HepG2 (cell line): Measurements from ENCODE around the gene DENND2D. TPM values are rescaled to one million over a fixed set of nuclear protein-coding genes. Genes with fewer than 3 reads are reported as not detected.

Source experiments
- ARID2 ChIP-seq: sonication (generic); formaldehyde crosslinking; IDR thresholded peaks from 2 replicates; pipeline ENCODE4 v1.8.1; 2022; ENCODE audit warnings: mild to moderate bottlenecking, missing genetic modification reagents, borderline replicate concordance
- ATF2 ChIP-seq: sonication (generic); formaldehyde crosslinking; IDR thresholded peaks from 2 replicates; pipeline ENCODE4 v1.4.0; 2020; ENCODE audit warnings: missing genetic modification reagents
- BORCS8-MEF2B ChIP-seq: sonication (generic); formaldehyde crosslinking; IDR thresholded peaks from 2 replicates; pipeline ENCODE4 v1.8.0; 2022; ENCODE audit warnings: mild to moderate bottlenecking, missing genetic modification reagents
- CENPBD1 ChIP-seq: sonication (generic); formaldehyde crosslinking; IDR thresholded peaks from 2 replicates; pipeline ENCODE4 v1.8.0; 2022; ENCODE audit warnings: missing genetic modification reagents, low read depth, mild to moderate bottlenecking, borderline replicate concordance
- DZIP1 ChIP-seq: sonication (generic); formaldehyde crosslinking; IDR thresholded peaks from 2 replicates; pipeline ENCODE4 v1.5.0; 2020; ENCODE audit warnings: mild to moderate bottlenecking, missing genetic modification reagents
- FOXJ3 ChIP-seq: sonication (generic); formaldehyde crosslinking; IDR thresholded peaks from 2 replicates; pipeline ENCODE4 v1.4.0; 2020; ENCODE audit warnings: missing genetic modification reagents, mild to moderate bottlenecking, borderline replicate concordance
- HIC2 ChIP-seq: sonication (generic); formaldehyde crosslinking; IDR thresholded peaks from 2 replicates; pipeline ENCODE4 v1.9.0; 2022; ENCODE audit warnings: low read depth, missing genetic modification reagents
- NONO ChIP-seq, 2 experiments: fragments of 450-650 bp in 1 of 2; sonication (generic) in 1 of 2; formaldehyde crosslinking in 1 of 2; IDR thresholded peaks in 1 of 2; conservative IDR thresholded peaks in 1 of 2; 2 replicates each; pipeline versions ENCODE4 v1.6.1 to v1.8.0; 2017 to 2022; ENCODE audit warnings: mild to moderate bottlenecking in 1 of 2, missing genetic modification reagents in 1 of 2, moderate library complexity in 1 of 2
- NRL ChIP-seq: sonication (generic); formaldehyde crosslinking; IDR thresholded peaks from 2 replicates; pipeline ENCODE4 v1.5.0; 2020; ENCODE audit warnings: missing genetic modification reagents, mild to moderate bottlenecking, moderate library complexity, borderline replicate concordance
- SUZ12 ChIP-seq: fragments of 150-350 bp; IDR thresholded peaks from 2 replicates; pipeline ENCODE4 v1.6.1; 2014; ENCODE audit warnings: low read depth, low read length
- TEAD2 ChIP-seq: sonication (generic); formaldehyde crosslinking; IDR thresholded peaks from 2 replicates; pipeline ENCODE4 v1.9.0; 2021; ENCODE audit warnings: missing genetic modification reagents
- ZBTB3 ChIP-seq: sonication (generic); formaldehyde crosslinking; IDR thresholded peaks from 2 replicates; pipeline ENCODE4 v1.4.0; 2020; ENCODE audit warnings: low read depth, mild to moderate bottlenecking, moderate library complexity, missing genetic modification reagents, borderline replicate concordance
- ZBTB38 ChIP-seq: sonication (generic); formaldehyde crosslinking; IDR thresholded peaks from 2 replicates; pipeline ENCODE4 v1.5.1; 2020; ENCODE audit warnings: mild to moderate bottlenecking, missing genetic modification reagents
- ZEB1 ChIP-seq: IDR thresholded peaks from 2 replicates; pipeline ENCODE4 v1.6.1; 2012; ENCODE audit warnings: mild to moderate bottlenecking, low read depth, inconsistent platforms; ENCODE audit not compliant: insufficient replicate concordance
- ZFP82 ChIP-seq: sonication (generic); formaldehyde crosslinking; IDR thresholded peaks from 2 replicates; pipeline ENCODE4 v1.5.1; 2020; ENCODE audit warnings: mild to moderate bottlenecking, missing genetic modification reagents, borderline replicate concordance
- ZNF337 ChIP-seq: sonication (generic); formaldehyde crosslinking; IDR thresholded peaks from 2 replicates; pipeline ENCODE4 v1.5.1; 2020; ENCODE audit warnings: missing genetic modification reagents, low read depth, mild to moderate bottlenecking, borderline replicate concordance
- ZNF556 ChIP-seq: sonication (generic); formaldehyde crosslinking; IDR thresholded peaks from 2 replicates; pipeline ENCODE4 v1.4.0; 2020; ENCODE audit warnings: mild to moderate bottlenecking, missing genetic modification reagents, borderline replicate concordance
- polyA plus RNA-seq, 8 experiments: library from polyadenylated mRNA; depleted of rRNA in 3 of 8; stranded (reverse) in 7 of 8; unstranded in 1 of 8; fragments of >200 nt; fragmentation: Illumina TruSeq in 4 of 8; extraction: Trizol in 4 of 8; gene quantifications; 2 replicates each; pipeline versions ENCODE4 v1.2.1 to v1.2.3, GENCODE V29; 2011 to 2016; ENCODE audit warnings: low read depth in 4 of 8, missing spikeins in 1 of 8, mixed read lengths in 1 of 8; ENCODE audit not compliant: insufficient read depth in 1 of 8
- total RNA-seq, 5 experiments: library from RNA; depleted of rRNA; stranded (reverse); fragments of >200 nt; fragmentation: Illumina TruSeq; extraction: Trizol; gene quantifications; 2 replicates each; pipeline ENCODE4 v1.2.3, GENCODE V29; 2016; ENCODE audit warnings: low read depth in 1 of 5
- TF ChIP-seq, protein P1 (sequence below): sonication (generic); formaldehyde crosslinking; IDR thresholded peaks from 2 replicates; pipeline ENCODE4 v1.4.0; 2020; ENCODE audit warnings: mild to moderate bottlenecking, low read depth, missing genetic modification reagents
- TF ChIP-seq, protein P2 (sequence below): sonication (generic); formaldehyde crosslinking; IDR thresholded peaks from 2 replicates; pipeline ENCODE4 v1.4.0; 2020; ENCODE audit warnings: mild to moderate bottlenecking, missing genetic modification reagents

DENND2D gene
- total and polyA plus RNA-seq, 2 of the 13 experiments (the other 11 are each of a cell fraction or from before 2014, with no cell fraction given) = 0.04 TPM; not detected in 1

- TF ChIP-seq ATF2 (CRISPR knock-in tag) (0 out of 2 replicates have a peak, but pooled peaks have one; percentile 23), DZIP1 (CRISPR knock-in tag) (no peak), NONO (IDR thresholded peaks at IDR 0.05) (no peak), NONO (CRISPR knock-in tag; conservative IDR thresholded peaks at IDR 0.05) (no peak), HIC2 (CRISPR knock-in tag) (no peak), ZNF337 (CRISPR knock-in tag) (no peak), ZBTB38 (CRISPR knock-in tag) (no peak), SUZ12 (no peak), ZFP82 (no peak), ZEB1 (no peak), NRL (CRISPR knock-in tag) (no peak), TEAD2 (CRISPR knock-in tag) (no peak), ARID2 (CRISPR knock-in tag) (no peak), ZBTB3 (CRISPR knock-in tag) (no peak), BORCS8-MEF2B (no peak), CENPBD1 (no peak), ZNF556 (CRISPR knock-in tag) (no peak), FOXJ3 (CRISPR knock-in tag) (no peak)
- TF ChIP-seq, protein P1, sequence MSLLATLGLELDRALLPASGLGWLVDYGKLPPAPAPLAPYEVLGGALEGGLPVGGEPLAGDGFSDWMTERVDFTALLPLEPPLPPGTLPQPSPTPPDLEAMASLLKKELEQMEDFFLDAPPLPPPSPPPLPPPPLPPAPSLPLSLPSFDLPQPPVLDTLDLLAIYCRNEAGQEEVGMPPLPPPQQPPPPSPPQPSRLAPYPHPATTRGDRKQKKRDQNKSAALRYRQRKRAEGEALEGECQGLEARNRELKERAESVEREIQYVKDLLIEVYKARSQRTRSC (CRISPR knock-in tag) = no peak
- TF ChIP-seq, protein P2, sequence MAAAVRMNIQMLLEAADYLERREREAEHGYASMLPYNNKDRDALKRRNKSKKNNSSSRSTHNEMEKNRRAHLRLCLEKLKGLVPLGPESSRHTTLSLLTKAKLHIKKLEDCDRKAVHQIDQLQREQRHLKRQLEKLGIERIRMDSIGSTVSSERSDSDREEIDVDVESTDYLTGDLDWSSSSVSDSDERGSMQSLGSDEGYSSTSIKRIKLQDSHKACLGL (CRISPR knock-in tag) = no peak
Measured at GRCh38 chr1:111247125-111247838, 46.8 kb upstream of the DENND2D start (continued).
